Dermis blood vessel endothelial cell (primary cell): Measurements from ENCODE around the gene TMEM120B. TPM values are rescaled to one million over a fixed set of nuclear protein-coding genes. Genes with fewer than 3 reads are reported as not detected.

Source experiments
- DNase-seq: peaks from one replicate; pipeline ENCODE4 v3.0.0; 2010
- total RNA-seq: library from RNA; depleted of rRNA; stranded (reverse); fragments of >200 nt; gene quantifications from 2 replicates; pipeline ENCODE4 v1.2.3, GENCODE V29; 2014

TMEM120B gene
- total RNA-seq, 1 donor from 2014 or later = 4.9 TPM

GRCh38 chr12:121822393-121823100 is 110.0 kb downstream of the TMEM120B start:
- DNase-seq = no peak

- DNase-seq = no peak
Measured at GRCh38 chr12:121823101-121823726, 110.7 kb downstream of the TMEM120B start.

- DNase-seq = no peak
Measured at GRCh38 chr12:121823727-121824115, 111.2 kb downstream of the TMEM120B start.

- no peak for DNase-seq
Measured at GRCh38 chr12:121825041-121825523, 112.5 kb downstream of the TMEM120B start.

DNA sequence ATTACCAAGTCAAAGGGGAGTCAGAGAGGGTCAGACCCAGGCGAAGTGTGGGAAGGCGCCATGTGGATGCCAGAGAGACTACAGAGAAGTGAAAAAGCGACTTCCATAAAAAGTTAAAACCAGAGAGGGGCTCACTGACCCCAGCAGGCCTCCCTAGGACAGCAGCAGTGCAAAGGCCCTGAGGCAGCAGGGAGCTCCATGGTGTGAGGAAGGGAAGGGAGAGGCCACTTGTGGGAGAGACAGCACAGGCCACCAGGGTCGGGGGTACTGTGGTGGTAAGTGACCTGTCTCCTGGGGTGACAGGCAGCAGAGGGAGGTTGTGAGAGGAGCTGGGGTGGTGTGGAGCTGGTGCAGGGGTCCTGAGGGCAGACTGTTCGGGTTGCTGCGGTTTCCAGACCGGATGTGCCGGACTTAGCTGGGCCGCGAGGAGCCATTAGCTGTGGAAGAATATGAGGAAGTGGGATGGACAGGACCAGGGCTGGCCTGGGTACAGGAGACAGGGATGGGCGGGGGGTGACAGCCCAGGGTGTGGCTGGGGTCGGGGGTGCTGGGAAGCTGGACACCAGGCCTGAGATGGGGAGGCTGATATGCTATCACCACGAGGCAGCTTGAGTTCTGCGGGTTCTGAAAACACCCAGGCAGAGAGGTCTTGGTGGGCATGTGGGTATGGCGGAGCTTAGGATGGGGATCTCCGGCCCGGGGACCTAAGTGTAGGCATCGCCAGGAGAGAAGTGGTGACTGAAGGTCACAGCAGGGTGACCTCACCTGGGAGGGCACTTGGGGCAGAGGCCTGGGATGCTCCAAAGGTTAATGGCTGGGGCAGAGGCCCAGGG is 114.0 kb downstream of the TMEM120B start:
- DNase-seq = no peak

GRCh38 chr12:121827351-121828099 is 115.0 kb downstream of the TMEM120B start:
- DNase-seq = no peak

GRCh38 chr12:121828306-121828705 is 115.8 kb downstream of the TMEM120B start:
- no peak for DNase-seq

GRCh38 chr12:121828826-121829225 is 116.3 kb downstream of the TMEM120B start:
- no peak for DNase-seq

GRCh38 chr12:121829250-121829918 is 116.8 kb downstream of the TMEM120B start:
- DNase-seq = no peak

- DNase-seq = no peak
Measured at GRCh38 chr12:121830134-121830533, 117.6 kb downstream of the TMEM120B start.

GRCh38 chr12:121830588-121831265 is 118.2 kb downstream of the TMEM120B start:
- no peak for DNase-seq

Other genes with a start within 250 kb of the TMEM120B start
- gene KDM2B, start 131.7 kb upstream of the TMEM120B start, total RNA-seq = 29.4 and 32.0 TPM in 2 replicates
- gene ORAI1, start 86.2 kb upstream of the TMEM120B start, total RNA-seq = 20.3 and 35.2 TPM in 2 replicates
- 0.28 TPM in 1 of 2 replicates, not detected in the other for gene MORN3, start 43.1 kb upstream of the TMEM120B start, total RNA-seq
- 6.1 and 6.5 TPM in 2 replicates for gene RHOF, start 80.9 kb downstream of the TMEM120B start, total RNA-seq
- gene SETD1B, start 91.3 kb downstream of the TMEM120B start, total RNA-seq = 2.7 and 6.7 TPM in 2 replicates
- not detected in 2 replicates for gene HPD, start 146.1 kb downstream of the TMEM120B start, total RNA-seq
- 48.5 and 131 TPM in 2 replicates for gene PSMD9, start 176.0 kb downstream of the TMEM120B start, total RNA-seq
- gene CFAP251, start 205.8 kb downstream of the TMEM120B start, total RNA-seq = 0.56 and 2.9 TPM in 2 replicates